H9 (cell line): Measurements from ENCODE around the gene SSR2. TPM values are rescaled to one million over a fixed set of nuclear protein-coding genes. Genes with fewer than 3 reads are reported as not detected.
A peak's percentile ranks its signal among the peaks of the same experiment; 100 is the strongest.

ENCODE experiments used
- DNase-seq: peaks from one replicate; pipeline ENCODE4 v3.0.0-alpha.2; 2017
- H2AFZ ChIP-seq: one replicate; pipeline ENCODE4 v1.6.1; 2013; ENCODE audit warnings: mild to moderate bottlenecking, low read length, control low read depth, moderate library complexity
- H2AK5ac ChIP-seq: 2 replicates; pipeline ENCODE4 v1.6.1; 2013; ENCODE audit warnings: low read length, control low read depth, mixed read lengths; ENCODE audit not compliant: insufficient read length
- H2BK120ac ChIP-seq: one replicate; pipeline ENCODE4 v1.6.1; 2013; ENCODE audit warnings: low read depth, mild to moderate bottlenecking, low read length, control low read depth, inconsistent platforms; ENCODE audit not compliant: poor library complexity, severe bottlenecking
- H2BK12ac ChIP-seq: 2 replicates; pipeline ENCODE4 v1.6.1; 2013; ENCODE audit warnings: low read length, control low read depth, mixed read lengths, low read depth; ENCODE audit not compliant: insufficient read length
- H2BK15ac ChIP-seq: 2 replicates; pipeline ENCODE4 v1.6.1; 2013; ENCODE audit warnings: low read depth, low read length, control low read depth
- H2BK20ac ChIP-seq: one replicate; pipeline ENCODE4 v1.6.1; 2013; ENCODE audit warnings: low read depth, mild to moderate bottlenecking, low read length, control low read depth, inconsistent platforms; ENCODE audit not compliant: poor library complexity, severe bottlenecking
- H2BK5ac ChIP-seq: 2 replicates; pipeline ENCODE4 v1.6.1; 2013; ENCODE audit warnings: low read length, control low read depth, mixed read lengths; ENCODE audit not compliant: insufficient read length
- H3K14ac ChIP-seq: 2 replicates; pipeline ENCODE4 v1.6.1; 2013; ENCODE audit warnings: low read length, control low read depth; ENCODE audit not compliant: insufficient read depth
- H3K18ac ChIP-seq: 2 replicates; pipeline ENCODE4 v1.6.1; 2013; ENCODE audit warnings: low read depth, mild to moderate bottlenecking, mixed read lengths, low read length, control low read depth; ENCODE audit not compliant: insufficient read length
- H3K23ac ChIP-seq: 2 replicates; pipeline ENCODE4 v1.6.1; 2013; ENCODE audit warnings: low read length, control low read depth, mixed read lengths, low read depth; ENCODE audit not compliant: insufficient read length
- H3K23me2 ChIP-seq: 2 replicates; pipeline ENCODE4 v1.6.1; 2013; ENCODE audit warnings: low read depth, mild to moderate bottlenecking, mixed read lengths, low read length, control low read depth; ENCODE audit not compliant: insufficient read length, poor library complexity, severe bottlenecking
- H3K27ac ChIP-seq: 2 replicates; pipeline ENCODE4 v1.5.1; 2013; ENCODE audit warnings: low read length, control low read depth, mixed read lengths, low read depth; ENCODE audit not compliant: insufficient read length
- H3K27me3 ChIP-seq: 2 replicates; pipeline ENCODE4 v1.6.1; 2013; ENCODE audit warnings: low read length, control low read depth, inconsistent platforms; ENCODE audit not compliant: insufficient read depth
- H3K4ac ChIP-seq: 2 replicates; pipeline ENCODE4 v1.6.1; 2013; ENCODE audit warnings: low read depth, mild to moderate bottlenecking, control low read depth, inconsistent platforms, low read length, moderate library complexity
- H3K4me1 ChIP-seq: 2 replicates; pipeline ENCODE4 v1.6.1; 2013; ENCODE audit warnings: low read length, control low read depth, inconsistent platforms; ENCODE audit not compliant: insufficient read depth
- H3K4me2 ChIP-seq: 2 replicates; pipeline ENCODE4 v1.6.1; 2013; ENCODE audit warnings: low read length, control low read depth, mixed read lengths; ENCODE audit not compliant: insufficient read length, insufficient read depth
- H3K56ac ChIP-seq: 2 replicates; pipeline ENCODE4 v1.6.1; 2013; ENCODE audit warnings: low read depth, mild to moderate bottlenecking, mixed read lengths, low read length, control low read depth; ENCODE audit not compliant: insufficient read length
- H3K79me1 ChIP-seq: 2 replicates; pipeline ENCODE4 v1.6.1; 2013; ENCODE audit warnings: low read depth, mild to moderate bottlenecking, moderate library complexity, low read length, control low read depth, inconsistent platforms; ENCODE audit not compliant: insufficient read depth, poor library complexity, severe bottlenecking
- H3K79me2 ChIP-seq: 2 replicates; pipeline ENCODE4 v1.6.1; 2013; ENCODE audit warnings: low read length, control low read depth, inconsistent platforms; ENCODE audit not compliant: insufficient read depth
- H3K9ac ChIP-seq: 2 replicates; pipeline ENCODE4 v1.6.1; 2013; ENCODE audit warnings: low read length, control low read depth, mixed read lengths; ENCODE audit not compliant: insufficient read length; ENCODE audit errors: extremely low read depth
- H3K9me3 ChIP-seq: one replicate; pipeline ENCODE4 v1.6.1; 2013; ENCODE audit warnings: low read depth, low read length, inconsistent platforms; ENCODE audit not compliant: control insufficient read depth
- H3T11ph ChIP-seq: one replicate; pipeline ENCODE4 v1.6.1; 2013; ENCODE audit warnings: mild to moderate bottlenecking, low read length, control low read depth, inconsistent platforms
- H4K20me1 ChIP-seq: one replicate; pipeline ENCODE4 v1.6.1; 2013; ENCODE audit not compliant: control insufficient read depth, insufficient read length, insufficient read depth
- H4K5ac ChIP-seq: 2 replicates; pipeline ENCODE4 v1.6.1; 2013; ENCODE audit warnings: low read depth, mild to moderate bottlenecking, mixed read lengths, low read length, control low read depth; ENCODE audit not compliant: insufficient read length
- H4K8ac ChIP-seq: replicated peaks from 2 replicates; pipeline ENCODE4 v1.6.1; 2013; ENCODE audit warnings: low read length, control low read depth, mixed read lengths, low read depth; ENCODE audit not compliant: insufficient read length
- H4K91ac ChIP-seq: 2 replicates; pipeline ENCODE4 v1.6.1; 2013; ENCODE audit warnings: low read depth, mild to moderate bottlenecking, moderate library complexity, mixed read lengths, low read length, control low read depth; ENCODE audit not compliant: insufficient read length
- H3K27ac Mint-ChIP-seq, 3 experiments: 2 replicates in 2 of 3; 3 replicates in 1 of 3; pipeline ENCODE4 v1.8.0; 2020 to 2021; ENCODE audit warnings: mixed read lengths in 3 of 3, mild to moderate bottlenecking in 1 of 3, moderate library complexity in 1 of 3
- H3K27me3 Mint-ChIP-seq: 2 replicates; pipeline ENCODE4 v1.8.0; 2021; ENCODE audit warnings: low read depth, mild to moderate bottlenecking, moderate library complexity, mixed read lengths
- H3K36me3 Mint-ChIP-seq, 3 experiments: 2 replicates in 2 of 3; 3 replicates in 1 of 3; pipeline ENCODE4 v1.8.0; 2020 to 2021; ENCODE audit warnings: low read depth in 3 of 3, mixed read lengths in 3 of 3; ENCODE audit not compliant: insufficient read depth in 1 of 3
- H3K4me1 Mint-ChIP-seq, 2 experiments: 2 replicates each; pipeline ENCODE4 v1.8.0; 2020; ENCODE audit warnings: mixed read lengths in 2 of 2
- H3K4me3 Mint-ChIP-seq, 2 experiments: 2 replicates in 1 of 2; 3 replicates in 1 of 2; pipeline ENCODE4 v1.8.0; 2020 to 2021; ENCODE audit warnings: mild to moderate bottlenecking in 2 of 2, mixed read lengths in 2 of 2, moderate library complexity in 1 of 2
- H3K9me3 Mint-ChIP-seq, 2 experiments: 2 replicates in 1 of 2; 3 replicates in 1 of 2; pipeline ENCODE4 v1.8.0; 2020; ENCODE audit warnings: mild to moderate bottlenecking in 2 of 2, mixed read lengths in 2 of 2, moderate library complexity in 1 of 2
- CTCF ChIP-seq: fragments of 200-600 bp; sonication (generic); conservative IDR thresholded peaks from 3 replicates; pipeline ENCODE4 v1.8.0; 2021; ENCODE audit warnings: antibody characterized with exemption, mild to moderate bottlenecking
- WGBS: extraction: QIAGEN DNeasy Blood & Tissue Kit; methylation state at CpG from one replicate; pipeline ENCODE4 v1.1.7; 2013; ENCODE audit warnings: missing lambda C conversion rate, low lambda C conversion rate, mixed read lengths; ENCODE audit not compliant: insufficient read length; ENCODE audit errors: extremely low coverage; 5-methylcytosine and 5-hydroxymethylcytosine counted together
- total RNA-seq: library from RNA; stranded (reverse); gene quantifications from 2 replicates; pipeline ENCODE4 v1.2.1, GENCODE V29; 2021

Gene SSR2
- total RNA-seq, 1 experiment from 2014 or later: 170 TPM

- H4K8ac ChIP-seq: no peak overlapping the region
- no peak overlapping the region for H3K9ac ChIP-seq
- no peaks in the 10 kb centered on the region for H3K79me1 ChIP-seq
- no peak overlapping the region for H4K5ac ChIP-seq
- H2BK5ac ChIP-seq: no peak overlapping the region
- Mint-ChIP-seq H3K9me3 (no peaks in the 10 kb centered on the region), H3K27me3 (no peaks in the 10 kb centered on the region), H3K27ac (peak overlapping the region in 2 of 3 experiments; percentile 85 to 87; a peak in 4 of 7 replicates), H3K4me1 (peaks cover 36 to 49% of the 10 kb centered on the region in 2 experiments), H3K4me3 (no peak overlapping the region; a peak in 1 of 5 replicates), H3K36me3 (peaks cover 46 to 82% (median 82%) of the 10 kb centered on the region in 3 experiments)
- no peak for DNase-seq
- no peak overlapping the region for H2BK12ac ChIP-seq
- peak; percentile 62 for TF ChIP-seq CTCF
- H2BK15ac ChIP-seq: no peak overlapping the region
- no peak overlapping the region for H3K56ac ChIP-seq
- H2BK20ac ChIP-seq: no peak overlapping the region
- H4K20me1 ChIP-seq: peaks cover 3% of the 10 kb centered on the region
- no peak overlapping the region for H3K23ac ChIP-seq
- no peak overlapping the region for H3K14ac ChIP-seq
- no peak overlapping the region for H2BK120ac ChIP-seq
- WGBS: no CpG with 5 or more reads among the region's 9 CpGs
- H3T11ph ChIP-seq: no peak overlapping the region
- H2AK5ac ChIP-seq: no peak overlapping the region
- no peaks in the 10 kb centered on the region for H3K9me3 ChIP-seq
- H3K18ac ChIP-seq: no peak overlapping the region
- no peak overlapping the region for H3K4me2 ChIP-seq
- no peak overlapping the region for H3K27ac ChIP-seq
- peaks cover 16% of the 10 kb centered on the region for H3K4me1 ChIP-seq
- H2AFZ ChIP-seq: no peak overlapping the region
- peaks cover 5% of the 10 kb centered on the region for H3K79me2 ChIP-seq
- no peaks in the 10 kb centered on the region for H3K27me3 ChIP-seq
- no peak overlapping the region for H3K4ac ChIP-seq
- no peak overlapping the region for H4K91ac ChIP-seq
- no peaks in the 10 kb centered on the region for H3K23me2 ChIP-seq
Measured at GRCh38 chr1:155966135-155966534, 54.6 kb downstream of the SSR2 start.
